SJSA1 (cell line): ENCODE data around the gene KIFBP. TPM values are rescaled to one million over a fixed set of nuclear protein-coding genes. Genes with fewer than 3 reads are reported as not detected.
A peak's percentile ranks its signal among the peaks of the same experiment; 100 is the strongest.

ENCODE experiments used
- DNase-seq, 2 experiments: peaks; one replicate each; pipeline ENCODE4 v3.0.0-alpha.2; 2015 to 2020; ENCODE audit warnings: low spot score in 2 of 2, low read depth in 1 of 2
- H3K27ac ChIP-seq: fragments of 250-450 bp; sonication (Bioruptor Pico); 2 replicates; pipeline ENCODE4 v1.5.1; 2020; ENCODE audit warnings: mild to moderate bottlenecking, moderate library complexity
- H3K27me3 ChIP-seq: fragments of 250-450 bp; sonication (Bioruptor Pico); replicated peaks from 2 replicates; pipeline ENCODE4 v1.5.1; 2020; ENCODE audit warnings: mild to moderate bottlenecking, moderate library complexity
- H3K36me3 ChIP-seq: fragments of 250-450 bp; sonication (Bioruptor Pico); 2 replicates; pipeline ENCODE4 v1.5.1; 2020; ENCODE audit warnings: mild to moderate bottlenecking
- H3K4me1 ChIP-seq: fragments of 250-450 bp; sonication (Bioruptor Pico); replicated peaks from 2 replicates; pipeline ENCODE4 v1.6.1; 2021; ENCODE audit warnings: mild to moderate bottlenecking
- H3K4me3 ChIP-seq: fragments of 250-450 bp; sonication (Bioruptor Pico); 2 replicates; pipeline ENCODE4 v1.5.1; 2020; ENCODE audit warnings: mild to moderate bottlenecking
- H3K9me3 ChIP-seq: fragments of 250-450 bp; sonication (Bioruptor Pico); replicated peaks from 2 replicates; pipeline ENCODE4 v1.5.1; 2020; ENCODE audit warnings: mild to moderate bottlenecking
- total RNA-seq: library from RNA; depleted of rRNA; stranded (reverse); fragments of >200 nt; shearing (Covaris generic); gene quantifications from 2 replicates; pipeline ENCODE4 v1.2.3, GENCODE V29; 2014

Gene KIFBP
- total RNA-seq, 1 experiment from 2014 or later, result 65.4 TPM

GRCh38 chr10:69047111-69047832, 58.7 kb downstream of the KIFBP start:
- no peaks in the 10 kb centered on the region; the same call in 1 of the 2 replicates for H3K4me1 ChIP-seq
- no peaks in the 10 kb centered on the region for H3K36me3 ChIP-seq
- no peaks in the 10 kb centered on the region for H3K27me3 ChIP-seq
- H3K27ac ChIP-seq, result no peak overlapping the region
- H3K4me3 ChIP-seq, result no peak overlapping the region
- H3K9me3 ChIP-seq, result no peaks in the 10 kb centered on the region
- no peak for DNase-seq

- no peaks in the 10 kb centered on the region for H3K9me3 ChIP-seq
- H3K36me3 ChIP-seq, result no peaks in the 10 kb centered on the region
- no peaks in the 10 kb centered on the region for H3K27me3 ChIP-seq
- no peak overlapping the region for H3K27ac ChIP-seq
- no peaks in the 10 kb centered on the region; the same call in 1 of the 2 replicates for H3K4me1 ChIP-seq
- no peak for DNase-seq
- no peak overlapping the region for H3K4me3 ChIP-seq
Observed at GRCh38 chr10:69048103-69048502, 59.5 kb downstream of the KIFBP start.

- no peaks in the 10 kb centered on the region for H3K27me3 ChIP-seq
- no peaks in the 10 kb centered on the region; the same call in 1 of the 2 replicates for H3K4me1 ChIP-seq
- H3K4me3 ChIP-seq, result no peak overlapping the region
- DNase-seq, result no peak
- H3K27ac ChIP-seq, result no peak overlapping the region
- no peaks in the 10 kb centered on the region for H3K9me3 ChIP-seq
- no peaks in the 10 kb centered on the region for H3K36me3 ChIP-seq
Observed at GRCh38 chr10:69049566-69049961, 61.0 kb downstream of the KIFBP start.

- no peaks in the 10 kb centered on the region for H3K9me3 ChIP-seq
- H3K4me1 ChIP-seq, result peaks cover 7% of the 10 kb centered on the region
- H3K27ac ChIP-seq, result no peak overlapping the region
- no peaks in the 10 kb centered on the region for H3K27me3 ChIP-seq
- no peak for DNase-seq
- H3K36me3 ChIP-seq, result no peaks in the 10 kb centered on the region
- H3K4me3 ChIP-seq, result no peak overlapping the region
Observed at GRCh38 chr10:69051303-69051702, 62.7 kb downstream of the KIFBP start.

- Histone ChIP-seq H3K36me3 (no peaks in the 10 kb centered on the region), H3K4me1 (peaks cover 13% of the 10 kb centered on the region), H3K9me3 (no peaks in the 10 kb centered on the region), H3K27ac (no peak overlapping the region), H3K27me3 (no peaks in the 10 kb centered on the region), H3K4me3 (no peak overlapping the region)
- DNase-seq, result no peak
Observed at GRCh38 chr10:69051710-69052487, 63.3 kb downstream of the KIFBP start.

GRCh38 chr10:69052736-69053135, 64.1 kb downstream of the KIFBP start:
- no peak for DNase-seq
- H3K36me3 ChIP-seq, result no peaks in the 10 kb centered on the region
- H3K4me3 ChIP-seq, result no peak overlapping the region
- peaks cover 21% of the 10 kb centered on the region for H3K4me1 ChIP-seq
- no peaks in the 10 kb centered on the region for H3K27me3 ChIP-seq
- H3K27ac ChIP-seq, result no peak overlapping the region
- no peaks in the 10 kb centered on the region for H3K9me3 ChIP-seq

GRCh38 chr10:69055241-69055640, 66.6 kb downstream of the KIFBP start:
- Histone ChIP-seq H3K36me3 (no peaks in the 10 kb centered on the region), H3K9me3 (no peaks in the 10 kb centered on the region), H3K27ac (no peak overlapping the region), H3K27me3 (no peaks in the 10 kb centered on the region), H3K4me1 (peaks cover 28% of the 10 kb centered on the region), H3K4me3 (no peak overlapping the region)
- no peak for DNase-seq

GRCh38 chr10:69056129-69056528, 67.5 kb downstream of the KIFBP start:
- Histone ChIP-seq H3K4me1 (peaks cover 28% of the 10 kb centered on the region), H3K9me3 (no peaks in the 10 kb centered on the region), H3K27ac (no peak overlapping the region; the same call in 1 of the 2 replicates), H3K36me3 (no peaks in the 10 kb centered on the region), H3K27me3 (no peaks in the 10 kb centered on the region), H3K4me3 (no peak overlapping the region)
- DNase-seq, result peak in 1 of 2 experiments; percentile 18

- no peak overlapping the region for H3K4me3 ChIP-seq
- H3K36me3 ChIP-seq, result no peaks in the 10 kb centered on the region
- DNase-seq, result no peak
- no peaks in the 10 kb centered on the region for H3K9me3 ChIP-seq
- H3K27ac ChIP-seq, result no peak overlapping the region; the same call in 1 of the 2 replicates
- H3K4me1 ChIP-seq, result peaks cover 29% of the 10 kb centered on the region
- no peaks in the 10 kb centered on the region for H3K27me3 ChIP-seq
Observed at GRCh38 chr10:69056536-69057260, 68.1 kb downstream of the KIFBP start.

- peaks cover 36% of the 10 kb centered on the region for H3K4me1 ChIP-seq
- H3K4me3 ChIP-seq, result no peak overlapping the region
- peak overlapping the region; percentile 7; the same call in 1 of the 2 replicates for H3K27ac ChIP-seq
- H3K9me3 ChIP-seq, result no peaks in the 10 kb centered on the region
- no peaks in the 10 kb centered on the region for H3K27me3 ChIP-seq
- no peaks in the 10 kb centered on the region for H3K36me3 ChIP-seq
- DNase-seq, result no peak
Observed at GRCh38 chr10:69057261-69057950, 68.8 kb downstream of the KIFBP start.

- DNase-seq, result peak in 1 of 2 experiments; percentile 28
- Histone ChIP-seq H3K4me3 (no peak overlapping the region), H3K36me3 (no peaks in the 10 kb centered on the region), H3K9me3 (no peaks in the 10 kb centered on the region), H3K4me1 (peaks cover 40% of the 10 kb centered on the region), H3K27me3 (no peaks in the 10 kb centered on the region), H3K27ac (peak overlapping the region; percentile 52)
Observed at GRCh38 chr10:69057951-69058297, 69.3 kb downstream of the KIFBP start.

- Histone ChIP-seq H3K36me3 (no peaks in the 10 kb centered on the region), H3K9me3 (no peaks in the 10 kb centered on the region), H3K27me3 (no peaks in the 10 kb centered on the region), H3K4me1 (peaks cover 40% of the 10 kb centered on the region), H3K27ac (no peak overlapping the region), H3K4me3 (no peak overlapping the region)
- DNase-seq, result no peak
Observed at GRCh38 chr10:69060127-69060798, 71.7 kb downstream of the KIFBP start.
